Measurements from ENCODE around the gene NDUFB11.

- TF ChIP-seq ZFX (CRISPR knock-in tag; IDR thresholded peaks at IDR 0.05), result no peak
- TF ChIP-seq ELF4 (CRISPR knock-in tag; IDR thresholded peaks at IDR 0.05), result no peak
Observed at GRCh38 chrX:47172971-47173792, 28.7 kb upstream of the NDUFB11 start.
